Glutamatergic neuron (in vitro differentiated cells): ENCODE data around the gene PRKAR1B. TPM values are rescaled to one million over a fixed set of nuclear protein-coding genes. Genes with fewer than 3 reads are reported as not detected.

Source experiments
- DNase-seq: peaks from one replicate; pipeline ENCODE4 v3.0.0; 2022
- H3K27ac Mint-ChIP-seq: one replicate; pipeline ENCODE4 v1.8.0; 2020; ENCODE audit warnings: mild to moderate bottlenecking, mixed read lengths, inconsistent platforms; ENCODE audit not compliant: unreplicated experiment
- H3K27me3 Mint-ChIP-seq: one replicate; pipeline ENCODE4 v1.8.0; 2020; ENCODE audit warnings: mild to moderate bottlenecking, moderate library complexity, mixed read lengths, inconsistent platforms; ENCODE audit not compliant: unreplicated experiment
- H3K36me3 Mint-ChIP-seq: one replicate; pipeline ENCODE4 v1.8.0; 2020; ENCODE audit warnings: mild to moderate bottlenecking, mixed read lengths, inconsistent platforms; ENCODE audit not compliant: unreplicated experiment
- H3K4me1 Mint-ChIP-seq: one replicate; pipeline ENCODE4 v1.8.0; 2020; ENCODE audit warnings: mild to moderate bottlenecking, low read depth, mixed read lengths, inconsistent platforms; ENCODE audit not compliant: unreplicated experiment
- H3K4me3 Mint-ChIP-seq: one replicate; pipeline ENCODE4 v1.8.0; 2020; ENCODE audit warnings: mild to moderate bottlenecking, mixed read lengths, inconsistent platforms; ENCODE audit not compliant: unreplicated experiment
- H3K9me3 Mint-ChIP-seq: one replicate; pipeline ENCODE4 v1.8.0; 2020; ENCODE audit warnings: mild to moderate bottlenecking, moderate library complexity, mixed read lengths, inconsistent platforms; ENCODE audit not compliant: unreplicated experiment
- CTCF ChIP-seq: fragments of 200-600 bp; sonication (generic); IDR thresholded peaks from one replicate; pipeline ENCODE4 v1.5.0; 2021; ENCODE audit not compliant: partially characterized antibody, unreplicated experiment
- total RNA-seq: library from RNA; stranded (reverse); fragmentation: NEBNext Ultra II Directional; extraction: Animal tissue kit (Norgen Biotek cat#: 25700); gene quantifications from one replicate; pipeline ENCODE4 v1.2.1, GENCODE V29; 2021; ENCODE audit not compliant: unreplicated experiment

The PRKAR1B gene
- total RNA-seq, 1 donor from 2014 or later: 12.8 TPM

GRCh38 chr7:759569-759968 is 32.5 kb upstream of the PRKAR1B start:
- H3K36me3 Mint-ChIP-seq: peaks cover 9% of the 10 kb centered on the region
- TF ChIP-seq CTCF: no peak
- peaks cover 4% of the 10 kb centered on the region for H3K27me3 Mint-ChIP-seq
- H3K4me3 Mint-ChIP-seq: no peak overlapping the region
- DNase-seq: no peak
- H3K4me1 Mint-ChIP-seq: no peaks in the 10 kb centered on the region
- no peaks in the 10 kb centered on the region for H3K9me3 Mint-ChIP-seq
- no peak overlapping the region for H3K27ac Mint-ChIP-seq

- peaks cover under 1% of the 10 kb centered on the region for H3K9me3 Mint-ChIP-seq
- no peak overlapping the region for H3K4me3 Mint-ChIP-seq
- TF ChIP-seq CTCF: no peak
- H3K36me3 Mint-ChIP-seq: peaks cover 17% of the 10 kb centered on the region
- no peaks in the 10 kb centered on the region for H3K4me1 Mint-ChIP-seq
- no peak overlapping the region for H3K27ac Mint-ChIP-seq
- no peak for DNase-seq
- H3K27me3 Mint-ChIP-seq: peaks cover 7% of the 10 kb centered on the region
Measured at GRCh38 chr7:757741-758163, 30.7 kb upstream of the PRKAR1B start.

- no peak for TF ChIP-seq CTCF
- Mint-ChIP-seq H3K4me1 (no peaks in the 10 kb centered on the region), H3K9me3 (peaks cover 5% of the 10 kb centered on the region), H3K36me3 (peaks cover 21% of the 10 kb centered on the region), H3K27me3 (peaks cover 10% of the 10 kb centered on the region), H3K27ac (no peak overlapping the region), H3K4me3 (no peak overlapping the region)
- DNase-seq: no peak
Measured at GRCh38 chr7:756928-757560, 30.0 kb upstream of the PRKAR1B start.

- TF ChIP-seq CTCF: no peak
- Mint-ChIP-seq H3K9me3 (peaks cover 5% of the 10 kb centered on the region), H3K27ac (no peak overlapping the region), H3K36me3 (peaks cover 21% of the 10 kb centered on the region), H3K4me3 (no peak overlapping the region), H3K27me3 (peaks cover 10% of the 10 kb centered on the region), H3K4me1 (peaks cover 3% of the 10 kb centered on the region)
- no peak for DNase-seq
Measured at GRCh38 chr7:756231-756927, 29.3 kb upstream of the PRKAR1B start.

GRCh38 chr7:755413-755805 is 28.3 kb upstream of the PRKAR1B start:
- no peak overlapping the region for H3K27ac Mint-ChIP-seq
- H3K27me3 Mint-ChIP-seq: peaks cover 14% of the 10 kb centered on the region
- peaks cover 21% of the 10 kb centered on the region for H3K36me3 Mint-ChIP-seq
- DNase-seq: no peak
- TF ChIP-seq CTCF: no peak
- peaks cover 8% of the 10 kb centered on the region for H3K4me1 Mint-ChIP-seq
- H3K4me3 Mint-ChIP-seq: no peak overlapping the region
- H3K9me3 Mint-ChIP-seq: peaks cover 10% of the 10 kb centered on the region
